Mucosa of rectum (tissue), 2 donors: Measurements from ENCODE around the gene PDE6A.
A peak's percentile ranks its signal among the peaks of the same experiment; 100 is the strongest.
"Not testable (repeated sequence)": the region's sequence is repeated elsewhere in the genome, so short reads cannot be mapped to it uniquely, and the experiment has no call there.

Source experiments
- H3K27ac ChIP-seq, 2 donors: one replicate each; pipeline ENCODE4 v1.7.0; 2013; ENCODE audit warnings: inconsistent platforms in 2 of 2, low read depth in 2 of 2, low read length in 2 of 2
- H3K27me3 ChIP-seq, 2 donors: one replicate each; pipeline ENCODE4 v1.7.0; 2013; ENCODE audit warnings: low read length in 2 of 2; ENCODE audit not compliant: control insufficient read depth in 2 of 2, insufficient read depth in 2 of 2
- H3K36me3 ChIP-seq, 2 donors: one replicate each; pipeline ENCODE4 v1.7.0; 2013; ENCODE audit warnings: low read length in 2 of 2; ENCODE audit not compliant: control insufficient read depth in 2 of 2, insufficient read depth in 2 of 2
- H3K4me1 ChIP-seq, 2 donors: one replicate each; pipeline ENCODE4 v1.7.0; 2013; ENCODE audit warnings: low read length in 2 of 2, mild to moderate bottlenecking in 1 of 2; ENCODE audit not compliant: control insufficient read depth in 2 of 2, insufficient read depth in 2 of 2
- H3K4me3 ChIP-seq, 2 donors: one replicate each; pipeline ENCODE4 v1.7.0; 2013; ENCODE audit warnings: low read length in 2 of 2
- H3K9ac ChIP-seq, 2 donors: one replicate each; pipeline ENCODE4 v1.7.0; 2013; ENCODE audit warnings: low read length in 2 of 2, low read depth in 1 of 2, mild to moderate bottlenecking in 1 of 2
- H3K9me3 ChIP-seq, 2 donors: one replicate each; pipeline ENCODE4 v1.7.0; 2013; ENCODE audit warnings: low read length in 2 of 2; ENCODE audit not compliant: control insufficient read depth in 2 of 2
- donor health status: healthy.
- donor health status: Normal muscosa, but diverticular disease.

Gene PDE6A

GRCh38 chr5:149953436-149954121 is 9.0 kb upstream of the PDE6A start:
- no peak overlapping the region for H3K9ac ChIP-seq
- H3K9me3 ChIP-seq = no peaks in the 10 kb centered on the region
- H3K4me3 ChIP-seq = no peak overlapping the region
- no peaks in the 10 kb centered on the region for H3K36me3 ChIP-seq
- peaks cover 10 to 20% of the 10 kb centered on the region in 2 donors for H3K4me1 ChIP-seq
- no peak overlapping the region for H3K27ac ChIP-seq
- H3K27me3 ChIP-seq = no peaks in the 10 kb centered on the region

GRCh38 chr5:149951138-149951749 is 6.7 kb upstream of the PDE6A start:
- H3K4me3 ChIP-seq = no peak overlapping the region
- H3K27ac ChIP-seq = no peak overlapping the region
- H3K27me3 ChIP-seq = no peaks in the 10 kb centered on the region
- H3K9me3 ChIP-seq = no peaks in the 10 kb centered on the region
- H3K4me1 ChIP-seq = peaks cover 12 to 21% of the 10 kb centered on the region in 2 donors
- H3K36me3 ChIP-seq = no peaks in the 10 kb centered on the region
- H3K9ac ChIP-seq = no peak overlapping the region

- no peak overlapping the region for H3K27ac ChIP-seq
- no peak overlapping the region for H3K4me3 ChIP-seq
- peaks cover 30 to 32% of the 10 kb centered on the region in 2 donors for H3K4me1 ChIP-seq
- no peaks in the 10 kb centered on the region for H3K27me3 ChIP-seq
- H3K9me3 ChIP-seq = no peaks in the 10 kb centered on the region
- no peaks in the 10 kb centered on the region for H3K36me3 ChIP-seq
- H3K9ac ChIP-seq = no peak overlapping the region
Measured at GRCh38 chr5:149948993-149949392, 4.4 kb upstream of the PDE6A start.

GRCh38 chr5:149946118-149946517 is 1.5 kb upstream of the PDE6A start:
- Histone ChIP-seq H3K9ac (peak overlapping the region in 1 of 2 donors; percentile 5), H3K27ac (peak overlapping the region; percentile 79 to 84), H3K4me1 (peaks cover 34 to 51% of the 10 kb centered on the region in 2 donors), H3K9me3 (no peaks in the 10 kb centered on the region), H3K27me3 (no peaks in the 10 kb centered on the region), H3K36me3 (no peaks in the 10 kb centered on the region), H3K4me3 (no peak overlapping the region)

- H3K9me3 ChIP-seq, H3K4me3 ChIP-seq, H3K9ac ChIP-seq, H3K36me3 ChIP-seq, H3K27me3 ChIP-seq: not testable (repeated sequence)
- Histone ChIP-seq H3K4me1 (peaks cover 44 to 66% of the 10 kb centered on the region in 2 donors), H3K27ac (peak overlapping the region; percentile 24 to 64)
Measured at GRCh38 chr5:149943177-149943949, 1.2 kb downstream of the PDE6A start.

- not testable (repeated sequence) for H3K9me3 ChIP-seq, H3K27me3 ChIP-seq, H3K4me3 ChIP-seq, H3K36me3 ChIP-seq, H3K9ac ChIP-seq
- Histone ChIP-seq H3K4me1 (peaks cover 50 to 72% of the 10 kb centered on the region in 2 donors), H3K27ac (peak overlapping the region; percentile 55 to 70)
Measured at GRCh38 chr5:149942741-149943169, 1.8 kb downstream of the PDE6A start.

GRCh38 chr5:149942199-149942598 is 2.4 kb downstream of the PDE6A start:
- no peaks in the 10 kb centered on the region for H3K9me3 ChIP-seq
- H3K36me3 ChIP-seq = no peaks in the 10 kb centered on the region
- H3K9ac ChIP-seq = no peak overlapping the region
- no peaks in the 10 kb centered on the region for H3K27me3 ChIP-seq
- peak overlapping the region; percentile 55 to 70 for H3K27ac ChIP-seq
- H3K4me3 ChIP-seq = no peak overlapping the region
- peaks cover 53 to 75% of the 10 kb centered on the region in 2 donors for H3K4me1 ChIP-seq

GRCh38 chr5:149941795-149942194 is 2.8 kb downstream of the PDE6A start:
- no peaks in the 10 kb centered on the region for H3K9me3 ChIP-seq
- no peaks in the 10 kb centered on the region for H3K27me3 ChIP-seq
- H3K27ac ChIP-seq = peak overlapping the region in 1 of 2 donors; percentile 55
- no peaks in the 10 kb centered on the region for H3K36me3 ChIP-seq
- no peak overlapping the region for H3K9ac ChIP-seq
- peaks cover 53 to 76% of the 10 kb centered on the region in 2 donors for H3K4me1 ChIP-seq
- no peak overlapping the region for H3K4me3 ChIP-seq

GRCh38 chr5:149940941-149941644 is 3.5 kb downstream of the PDE6A start:
- no peaks in the 10 kb centered on the region for H3K27me3 ChIP-seq
- no peak overlapping the region for H3K4me3 ChIP-seq
- H3K4me1 ChIP-seq = peaks cover 46 to 76% of the 10 kb centered on the region in 2 donors
- no peak overlapping the region for H3K9ac ChIP-seq
- peak overlapping the region; percentile 10 to 23 for H3K27ac ChIP-seq
- H3K36me3 ChIP-seq = no peaks in the 10 kb centered on the region
- no peaks in the 10 kb centered on the region for H3K9me3 ChIP-seq
